GM12864 (cell line): ENCODE measurements around the gene MPC2.

Experiments
- DNase-seq: peaks from one replicate; pipeline ENCODE4 v3.0.0-alpha.2; 2011; ENCODE audit warnings: low read depth
- H3K4me3 ChIP-seq: 2 replicates; pipeline ENCODE4 v1.5.1; 2011; ENCODE audit warnings: mild to moderate bottlenecking, low read depth, low read length, control low read depth
- TF ChIP-seq, protein P1 (sequence below): IDR thresholded peaks from 2 replicates; pipeline ENCODE4 v1.5.1; 2011; ENCODE audit warnings: low read depth, mild to moderate bottlenecking, moderate library complexity, low read length, control low read depth, inconsistent platforms; ENCODE audit errors: missing control alignments

Gene MPC2

DNA sequence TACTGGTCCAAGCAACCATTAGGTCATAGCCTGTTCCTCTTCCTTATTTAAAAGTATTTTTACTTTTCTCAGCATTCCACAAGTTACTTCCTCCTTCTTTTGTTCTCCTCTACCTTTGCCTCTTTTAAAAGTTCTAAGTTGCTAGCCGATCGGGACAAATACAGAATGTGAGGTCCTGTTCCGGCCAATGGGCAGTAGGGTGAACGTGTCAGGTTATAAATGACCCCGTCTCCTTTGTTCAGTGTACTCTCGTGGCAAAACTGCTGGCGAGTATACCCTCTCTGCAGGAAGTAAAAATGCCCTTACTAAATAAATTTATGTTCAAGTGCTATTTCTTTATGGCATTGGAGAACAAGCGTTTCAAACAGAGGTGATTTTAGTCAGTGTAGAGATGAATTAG, 25.5 kb downstream of the MPC2 start:
- TF ChIP-seq, protein P1, sequence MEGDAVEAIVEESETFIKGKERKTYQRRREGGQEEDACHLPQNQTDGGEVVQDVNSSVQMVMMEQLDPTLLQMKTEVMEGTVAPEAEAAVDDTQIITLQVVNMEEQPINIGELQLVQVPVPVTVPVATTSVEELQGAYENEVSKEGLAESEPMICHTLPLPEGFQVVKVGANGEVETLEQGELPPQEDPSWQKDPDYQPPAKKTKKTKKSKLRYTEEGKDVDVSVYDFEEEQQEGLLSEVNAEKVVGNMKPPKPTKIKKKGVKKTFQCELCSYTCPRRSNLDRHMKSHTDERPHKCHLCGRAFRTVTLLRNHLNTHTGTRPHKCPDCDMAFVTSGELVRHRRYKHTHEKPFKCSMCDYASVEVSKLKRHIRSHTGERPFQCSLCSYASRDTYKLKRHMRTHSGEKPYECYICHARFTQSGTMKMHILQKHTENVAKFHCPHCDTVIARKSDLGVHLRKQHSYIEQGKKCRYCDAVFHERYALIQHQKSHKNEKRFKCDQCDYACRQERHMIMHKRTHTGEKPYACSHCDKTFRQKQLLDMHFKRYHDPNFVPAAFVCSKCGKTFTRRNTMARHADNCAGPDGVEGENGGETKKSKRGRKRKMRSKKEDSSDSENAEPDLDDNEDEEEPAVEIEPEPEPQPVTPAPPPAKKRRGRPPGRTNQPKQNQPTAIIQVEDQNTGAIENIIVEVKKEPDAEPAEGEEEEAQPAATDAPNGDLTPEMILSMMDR: no peak
- no peak overlapping the region for H3K4me3 ChIP-seq
- DNase-seq: no peak

- no peak overlapping the region for H3K4me3 ChIP-seq
- DNase-seq: no peak
- TF ChIP-seq, protein P1: no peak
Measured at GRCh38 chr1:167910530-167910929, 26.3 kb downstream of the MPC2 start.

- no peak overlapping the region for H3K4me3 ChIP-seq
- no peak for DNase-seq
- TF ChIP-seq, protein P1: no peak
Measured at GRCh38 chr1:167909691-167910180, 27.1 kb downstream of the MPC2 start.

GRCh38 chr1:167905671-167906070, 31.2 kb downstream of the MPC2 start:
- H3K4me3 ChIP-seq: no peak overlapping the region
- TF ChIP-seq, protein P1: no peak
- no peak for DNase-seq

DNA sequence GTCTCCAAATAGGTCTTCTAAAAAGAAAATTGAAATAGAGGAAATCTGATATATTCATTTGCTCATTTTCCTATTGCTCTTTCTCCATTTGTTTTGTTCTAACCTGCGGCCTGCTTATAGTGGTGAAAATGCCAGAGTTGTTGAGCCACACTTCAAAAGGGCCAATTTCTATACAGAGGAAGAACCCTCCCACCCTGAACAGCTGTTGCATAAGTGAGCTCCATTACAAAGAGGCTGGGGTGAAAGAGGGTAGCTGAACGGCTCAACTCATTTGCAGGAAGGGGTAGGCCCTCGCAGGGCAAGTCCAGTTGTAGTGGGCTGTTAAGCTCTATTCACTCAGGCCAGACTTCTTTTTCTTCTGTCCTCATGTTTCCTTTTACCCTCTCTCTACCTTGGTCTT, 31.7 kb downstream of the MPC2 start:
- TF ChIP-seq, protein P1: no peak
- no peak overlapping the region for H3K4me3 ChIP-seq
- no peak for DNase-seq

- TF ChIP-seq, protein P1: no peak
- DNase-seq: no peak
- no peak overlapping the region for H3K4me3 ChIP-seq
Measured at GRCh38 chr1:167904652-167905130, 32.2 kb downstream of the MPC2 start.

DNA sequence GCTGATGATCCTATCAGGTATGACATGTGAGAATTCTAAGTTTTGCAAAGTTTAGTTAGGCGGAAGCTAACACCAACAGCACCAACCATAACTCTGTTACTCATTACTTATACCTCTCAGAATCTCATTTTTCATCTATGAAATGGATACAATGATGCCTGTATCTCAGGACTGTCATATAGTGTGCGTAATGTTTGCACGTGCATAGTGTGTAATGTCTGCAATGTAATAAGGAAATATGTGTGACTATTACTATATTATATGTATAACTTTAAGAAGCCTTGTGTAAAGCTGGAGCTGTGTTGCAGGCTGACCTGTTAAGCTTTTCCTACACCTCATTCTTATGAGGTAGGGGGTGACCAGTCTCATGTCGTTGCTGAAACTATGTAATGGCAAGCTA, 36.0 kb downstream of the MPC2 start:
- no peak overlapping the region for H3K4me3 ChIP-seq
- DNase-seq: no peak
- TF ChIP-seq, protein P1: no peak
